Measurements from ENCODE around the gene KCNH2. TPM values are rescaled to one million over a fixed set of nuclear protein-coding genes. Genes with fewer than 3 reads are reported as not detected.

KCNH2 gene
- total RNA-seq, 2 donors from 2014 or later = 3.6 to 5.3 TPM

DNA sequence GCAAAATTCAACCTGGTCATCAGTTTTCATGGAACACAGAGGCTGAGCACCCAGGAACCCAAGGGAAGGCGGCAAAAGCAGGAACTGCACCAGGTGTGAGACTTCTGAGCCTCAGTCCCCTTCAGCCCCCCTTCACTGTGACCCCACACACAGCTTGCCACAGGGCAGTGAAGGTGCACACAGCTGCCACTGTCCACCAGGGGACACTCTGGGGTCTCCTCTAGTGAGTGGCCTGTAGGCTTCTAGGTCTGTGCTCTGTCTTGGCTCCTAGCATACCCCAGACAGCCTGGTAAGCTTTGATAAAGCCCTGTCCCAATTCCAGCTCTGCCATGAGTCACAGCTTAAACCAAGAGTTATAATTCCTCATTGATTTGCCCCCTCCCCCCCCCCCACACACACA, 12.1 kb downstream of the KCNH2 start:
- Histone ChIP-seq H3K9me3 (no peaks in the 10 kb centered on the region), H3K27ac (no peak overlapping the region), H3K36me3 (replicated peaks in 1 of 2; ENCODE audit: insufficient read depth in 1 of 2, low read depth in 2 of 2) (no peaks in the 10 kb centered on the region), H3K4me3 (no peak overlapping the region), H3K4me1 (peaks cover 4% of the 10 kb centered on the region), H3K27me3 (no peaks in the 10 kb centered on the region)
- WGBS, 2 donors = 94% methylated on average over 1 of the region's 1 CpG; no CpG with 5 or more reads in 1 of the 2 donors
- intact Hi-C loops (cut with DNase I) = no loop called here
- no peak for ATAC-seq
- DNase-seq = no peak
- no peak for TF ChIP-seq POLR2A (IDR thresholded peaks at IDR 0.05)
- TF ChIP-seq, protein P1, sequence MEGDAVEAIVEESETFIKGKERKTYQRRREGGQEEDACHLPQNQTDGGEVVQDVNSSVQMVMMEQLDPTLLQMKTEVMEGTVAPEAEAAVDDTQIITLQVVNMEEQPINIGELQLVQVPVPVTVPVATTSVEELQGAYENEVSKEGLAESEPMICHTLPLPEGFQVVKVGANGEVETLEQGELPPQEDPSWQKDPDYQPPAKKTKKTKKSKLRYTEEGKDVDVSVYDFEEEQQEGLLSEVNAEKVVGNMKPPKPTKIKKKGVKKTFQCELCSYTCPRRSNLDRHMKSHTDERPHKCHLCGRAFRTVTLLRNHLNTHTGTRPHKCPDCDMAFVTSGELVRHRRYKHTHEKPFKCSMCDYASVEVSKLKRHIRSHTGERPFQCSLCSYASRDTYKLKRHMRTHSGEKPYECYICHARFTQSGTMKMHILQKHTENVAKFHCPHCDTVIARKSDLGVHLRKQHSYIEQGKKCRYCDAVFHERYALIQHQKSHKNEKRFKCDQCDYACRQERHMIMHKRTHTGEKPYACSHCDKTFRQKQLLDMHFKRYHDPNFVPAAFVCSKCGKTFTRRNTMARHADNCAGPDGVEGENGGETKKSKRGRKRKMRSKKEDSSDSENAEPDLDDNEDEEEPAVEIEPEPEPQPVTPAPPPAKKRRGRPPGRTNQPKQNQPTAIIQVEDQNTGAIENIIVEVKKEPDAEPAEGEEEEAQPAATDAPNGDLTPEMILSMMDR (IDR thresholded peaks at IDR 0.05) = no peak

DNA sequence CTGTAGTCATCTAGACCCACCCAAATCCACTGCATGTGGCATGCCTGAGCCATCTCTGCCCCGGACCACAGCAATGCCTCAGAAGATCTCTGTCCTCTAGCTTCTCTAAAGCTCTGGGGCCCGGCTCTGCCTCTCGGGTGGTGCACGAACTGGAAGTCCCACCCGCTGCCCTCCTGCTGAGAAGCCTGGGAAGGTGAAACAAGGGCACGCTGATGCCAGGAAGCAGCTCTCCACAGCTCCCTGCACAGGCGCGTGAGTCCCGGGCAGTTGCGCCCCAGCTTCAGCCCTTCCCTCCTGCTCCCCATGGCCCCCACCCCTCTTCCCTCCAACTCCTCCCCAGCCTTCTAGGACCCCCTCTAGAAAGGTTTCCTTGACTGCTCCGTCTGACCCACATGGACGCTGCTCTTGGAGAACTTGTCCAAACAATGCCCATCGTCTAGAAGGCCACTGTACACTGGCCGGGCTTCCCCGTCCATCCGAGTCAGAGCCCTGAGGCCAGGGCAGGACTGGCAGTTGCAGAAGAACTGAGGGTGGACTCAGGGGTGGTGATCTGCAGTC, 12.8 kb downstream of the KCNH2 start:
- Histone ChIP-seq H3K36me3 (replicated peaks in 1 of 2; ENCODE audit: insufficient read depth in 1 of 2, low read depth in 2 of 2) (no peaks in the 10 kb centered on the region), H3K27ac (no peak overlapping the region), H3K4me1 (peaks cover 4% of the 10 kb centered on the region), H3K4me3 (no peak overlapping the region), H3K27me3 (no peaks in the 10 kb centered on the region), H3K9me3 (no peaks in the 10 kb centered on the region)
- 59 to 68% methylated on average over 11 to 16 of the region's 16 CpGs for WGBS, 2 donors
- no peak for TF ChIP-seq POLR2A (IDR thresholded peaks at IDR 0.05)
- TF ChIP-seq, protein P1 (IDR thresholded peaks at IDR 0.05) = no peak
- ATAC-seq = no peak
- intact Hi-C loops (cut with DNase I) = no loop called here
- DNase-seq = no peak

DNA sequence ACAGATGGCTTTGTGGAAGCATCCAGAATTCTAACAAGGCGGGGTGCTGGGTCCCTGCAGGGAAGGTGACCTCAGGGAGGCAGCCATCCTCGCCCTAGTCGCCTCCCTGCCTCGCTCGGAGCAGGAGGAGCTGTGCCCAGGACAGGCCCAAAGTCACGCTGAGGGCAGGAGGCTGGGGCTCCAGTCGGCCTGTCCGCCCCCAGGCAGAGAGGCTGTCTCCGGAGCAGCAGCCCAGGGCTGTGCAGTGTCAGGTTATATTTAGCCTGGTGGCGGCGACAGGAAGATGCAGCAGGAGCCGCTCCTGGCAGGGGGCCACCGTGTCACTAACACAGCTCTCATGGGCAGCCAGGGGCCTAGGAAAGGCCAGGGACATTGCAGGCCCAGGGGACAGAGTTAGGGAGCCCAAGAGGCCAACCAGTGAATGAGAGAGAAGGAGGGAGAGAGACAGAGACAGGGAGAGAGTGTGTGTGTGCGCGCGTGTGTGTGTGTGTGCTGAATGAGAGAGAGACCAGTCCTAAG, 13.5 kb downstream of the KCNH2 start:
- no peak for TF ChIP-seq POLR2A (IDR thresholded peaks at IDR 0.05)
- TF ChIP-seq, protein P1 (IDR thresholded peaks at IDR 0.05) = peak in 1 of 7 experiments; percentile 7
- no peak overlapping the region for H3K4me3 ChIP-seq
- intact Hi-C loops (cut with DNase I) = no loop called here
- H3K4me1 ChIP-seq = peaks cover 4% of the 10 kb centered on the region
- H3K9me3 ChIP-seq = no peaks in the 10 kb centered on the region
- H3K27ac ChIP-seq = no peak overlapping the region
- 61 to 64% methylated on average over 13 to 16 of the region's 16 CpGs for WGBS, 2 donors
- H3K27me3 ChIP-seq = no peaks in the 10 kb centered on the region
- H3K36me3 ChIP-seq (replicated peaks in 1 of 2; ENCODE audit: insufficient read depth in 1 of 2, low read depth in 2 of 2) = no peaks in the 10 kb centered on the region
- ATAC-seq (peak; percentile 18), DNase-seq (peak in 3 of 4 donors; percentile 51 to 58 (median 53))

DNA sequence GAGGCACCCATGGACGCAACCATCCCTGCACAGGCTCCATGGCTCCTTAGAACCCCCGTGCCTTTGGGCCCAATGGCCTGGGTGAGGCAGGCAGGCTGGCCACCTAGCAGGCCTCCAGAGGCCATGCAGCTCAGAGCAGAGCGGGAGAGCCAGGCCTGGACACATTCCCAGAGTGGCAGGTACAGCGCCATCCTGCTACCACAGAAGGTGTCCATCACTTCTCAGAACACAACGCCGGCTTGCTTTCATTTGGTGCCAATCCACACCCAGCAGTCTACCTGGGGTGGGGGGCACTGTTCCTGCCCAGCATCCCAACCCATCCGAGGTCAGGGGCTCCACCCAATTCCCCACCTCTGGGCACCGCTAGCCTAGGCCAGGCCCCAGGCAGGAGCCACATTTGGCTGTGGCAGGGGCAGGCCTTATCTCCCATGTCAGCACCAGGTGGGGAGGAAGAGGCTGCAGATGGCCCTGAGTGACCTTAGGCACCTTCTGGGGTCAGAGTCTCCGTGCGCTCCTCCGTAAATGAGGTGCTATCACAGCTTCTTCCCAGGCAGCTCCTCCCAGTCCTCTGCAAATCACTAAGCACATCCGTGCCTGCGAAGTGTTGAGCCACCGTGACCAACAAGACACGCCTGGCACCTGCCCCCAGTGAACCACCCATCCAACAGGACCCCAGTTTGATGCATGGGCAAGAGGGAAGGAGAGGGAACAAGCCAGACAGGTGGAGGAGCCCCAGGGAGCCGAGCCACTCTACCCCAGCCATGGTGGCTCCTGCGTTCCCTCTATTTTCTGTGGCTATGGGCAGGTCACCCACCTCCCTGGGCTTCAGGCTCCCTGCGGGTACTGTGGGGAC, 14.2 kb downstream of the KCNH2 start:
- WGBS, 2 donors = 72 to 76% methylated on average over 8 to 17 of the region's 18 CpGs
- Histone ChIP-seq H3K27me3 (no peaks in the 10 kb centered on the region), H3K27ac (no peak overlapping the region), H3K4me3 (no peak overlapping the region), H3K9me3 (no peaks in the 10 kb centered on the region), H3K36me3 (replicated peaks in 1 of 2; ENCODE audit: insufficient read depth in 1 of 2, low read depth in 2 of 2) (no peaks in the 10 kb centered on the region), H3K4me1 (peaks cover 4% of the 10 kb centered on the region)
- no peak for TF ChIP-seq POLR2A (IDR thresholded peaks at IDR 0.05)
- TF ChIP-seq, protein P1 (IDR thresholded peaks at IDR 0.05) = no peak
- intact Hi-C loops (cut with DNase I) = no loop called here
- DNase-seq (no peak), ATAC-seq (no peak)

All from body of pancreas (tissue), 4 donors.